GM18870 (cell line): ENCODE measurements around the gene RALGAPA1.
"Not testable (repeated sequence)": the region's sequence is repeated elsewhere in the genome, so short reads cannot be mapped to it uniquely, and the experiment has no call there.

Source experiments
- ATAC-seq: cut with Tn5 transposase; IDR thresholded peaks from one replicate; pipeline ENCODE4 v1.9.1; 2021; ENCODE audit warnings: moderate library complexity; ENCODE audit not compliant: unreplicated experiment

Gene RALGAPA1

GRCh38 chr14:35808638-35809563 lies at the start of gene RALGAPA1:
Gene RALGAPA1 (minus strand): TSS chr14:35809295. CDS start chr14:35808835, 460 bp downstream.
- ATAC-seq: peak; percentile 92

GRCh38 chr14:35858521-35859209 lies 49.6 kb upstream of the RALGAPA1 start:
- no peak for ATAC-seq

GRCh38 chr14:35855876-35856481 lies 46.9 kb upstream of the RALGAPA1 start:
- ATAC-seq: peak; percentile 96

- no peak for ATAC-seq
These were observed 45.7 kb upstream of the RALGAPA1 start for GRCh38 chr14:35854696-35855270.

- no peak for ATAC-seq
These were observed 44.1 kb upstream of the RALGAPA1 start for GRCh38 chr14:35853225-35853624.

- no peak for ATAC-seq
These were observed 42.7 kb upstream of the RALGAPA1 start for GRCh38 chr14:35851823-35852222.

GRCh38 chr14:35849122-35849521 lies 40.0 kb upstream of the RALGAPA1 start:
- ATAC-seq: no peak

- ATAC-seq: no peak
These were observed 38.5 kb upstream of the RALGAPA1 start for GRCh38 chr14:35847636-35848035.

- no peak for ATAC-seq
These were observed 35.4 kb upstream of the RALGAPA1 start for GRCh38 chr14:35844494-35844893.

- not testable (repeated sequence) for ATAC-seq
These were observed 33.1 kb upstream of the RALGAPA1 start for GRCh38 chr14:35842245-35842644.

GRCh38 chr14:35841704-35842103 lies 32.6 kb upstream of the RALGAPA1 start:
- ATAC-seq: not testable (repeated sequence)

- no peak for ATAC-seq
These were observed 26.3 kb upstream of the RALGAPA1 start for GRCh38 chr14:35835208-35835982.

GRCh38 chr14:35829449-35829848 lies 20.4 kb upstream of the RALGAPA1 start:
- no peak for ATAC-seq

GRCh38 chr14:35827678-35828472 lies 18.8 kb upstream of the RALGAPA1 start:
- no peak for ATAC-seq

- peak; percentile 2 for ATAC-seq
These were observed 17.9 kb upstream of the RALGAPA1 start for GRCh38 chr14:35826952-35827416.

- ATAC-seq: peak; percentile 98
These were observed 17.3 kb upstream of the RALGAPA1 start, which contains the start of gene BRMS1L for GRCh38 chr14:35826218-35826951. Gene BRMS1L (plus strand): TSS chr14:35826338. CDS start chr14:35826517, 179 bp downstream.

- no peak for ATAC-seq
These were observed 16.8 kb upstream of the RALGAPA1 start for GRCh38 chr14:35825968-35826217.

GRCh38 chr14:35824446-35825165 lies 15.5 kb upstream of the RALGAPA1 start:
- ATAC-seq: not testable (repeated sequence)
